GM12878 (cell line): ENCODE results near the gene ZFR. TPM values are rescaled to one million over a fixed set of nuclear protein-coding genes. Genes with fewer than 3 reads are reported as not detected.

Experiments used
- ATAC-seq: fragments of 200-7000 bp; cut with Tn5 transposase; 3 replicates; pipeline ENCODE4 v1.9.1; 2020; ENCODE audit warnings: mild to moderate bottlenecking, moderate library complexity
- BruUV-seq: library from RNA; stranded (reverse); fragments of 400-500 nt; replicated peaks from 2 replicates; lab custom pipeline; 2021; lab: Mats Ljungman, UMichigan
- CTCF ChIA-PET: fragments of 300-600 bp; sonication (Branson Sonifier 250); formaldehyde crosslinking; extraction: SDS; loops from one replicate; lab custom pipeline; 2021; ENCODE audit warnings: inconsistent platforms; lab: Yijun Ruan, JAX
- POLR2A ChIA-PET: fragments of 350-600 bp; formaldehyde crosslinking; extraction: SDS; loops from one replicate; lab custom pipeline; 2021; ENCODE audit warnings: inconsistent platforms; lab: Charles Lee
- RAD21 ChIA-PET: fragments of 300-600 bp; sonication (Branson Sonifier 250); formaldehyde crosslinking; loops from one replicate; lab custom pipeline; 2023; ENCODE audit warnings: antibody characterized with exemption; ENCODE audit not compliant: unreplicated experiment; lab: Charles Lee
- SMC1A ChIA-PET: fragments of 300-600 bp; sonication (Branson Sonifier 250); formaldehyde crosslinking; loops from one replicate; lab custom pipeline; 2023; ENCODE audit not compliant: unreplicated experiment, uncharacterized antibody; lab: Charles Lee
- DNase-seq: peaks from one replicate; pipeline ENCODE4 v3.0.0-alpha.2; 2011; ENCODE audit warnings: low read depth, low spot score
- FAIRE-seq: peaks from 3 replicates; lab custom pipeline; 2011; peaks lifted over from hg19 to GRCh38; lab: Jason Lieb, UNC
- H2AFZ ChIP-seq: 2 replicates; pipeline ENCODE4 v1.6.0; 2011; ENCODE audit warnings: low read depth, low read length, control low read depth; ENCODE audit not compliant: control insufficient read depth
- H3K27ac ChIP-seq: 2 replicates; pipeline ENCODE4 v1.5.1; 2011; ENCODE audit warnings: control low read depth; ENCODE audit not compliant: control insufficient read depth, insufficient read depth
- H3K27me3 ChIP-seq, 2 experiments: replicated peaks in 1 of 2; 2 replicates each; pipeline versions ENCODE4 v1.6.0 to v1.6.1; 2011; ENCODE audit warnings: low read length in 1 of 2; ENCODE audit not compliant: control insufficient read depth in 2 of 2, insufficient read depth in 2 of 2
- H3K36me3 ChIP-seq, 2 experiments: 2 replicates each; pipeline ENCODE4 v1.5.1; 2011; ENCODE audit warnings: low read length in 1 of 2; ENCODE audit not compliant: control insufficient read depth in 2 of 2, insufficient read depth in 2 of 2
- H3K4me1 ChIP-seq: 2 replicates; pipeline ENCODE4 v1.6.1; 2011; ENCODE audit warnings: mild to moderate bottlenecking, low read length, moderate library complexity, mixed read lengths; ENCODE audit not compliant: control insufficient read depth, insufficient read depth
- H3K4me2 ChIP-seq: 2 replicates; pipeline ENCODE4 v1.6.0; 2011; ENCODE audit warnings: control low read depth; ENCODE audit not compliant: control insufficient read depth, insufficient read depth
- H3K4me3 ChIP-seq: fragments of 200-600 bp; sonication (generic); 2 replicates; pipeline ENCODE4 v1.5.1; 2016
- H3K79me2 ChIP-seq: 2 replicates; pipeline ENCODE4 v1.6.0; 2011; ENCODE audit warnings: low read length; ENCODE audit not compliant: control insufficient read depth, insufficient read depth
- H3K9ac ChIP-seq: 2 replicates; pipeline ENCODE4 v1.8.0; 2011; ENCODE audit warnings: low read length, control low read depth, mixed read lengths; ENCODE audit not compliant: control insufficient read depth, insufficient read depth
- H3K9me3 ChIP-seq: replicated peaks from 3 replicates; pipeline ENCODE4 v1.5.1; 2011; ENCODE audit warnings: mild to moderate bottlenecking, low read length; ENCODE audit not compliant: control insufficient read depth, insufficient read depth
- H4K20me1 ChIP-seq: 2 replicates; pipeline ENCODE4 v1.6.0; 2011; ENCODE audit not compliant: control insufficient read depth, insufficient read depth
- GATAD2B ChIP-seq: fragments of 450-650 bp; conservative IDR thresholded peaks from 2 replicates; pipeline ENCODE4 v1.6.1; 2017; ENCODE audit warnings: low read depth, mild to moderate bottlenecking, moderate library complexity
- HDGF ChIP-seq: fragments of 450-650 bp; IDR thresholded peaks from 2 replicates; pipeline ENCODE4 v1.6.1; 2016; ENCODE audit warnings: antibody characterized with exemption
- IKZF1 ChIP-seq: fragments of 450-650 bp; conservative IDR thresholded peaks from 2 replicates; pipeline ENCODE4 v1.6.1; 2017; ENCODE audit warnings: antibody characterized with exemption, mild to moderate bottlenecking
- JUNB ChIP-seq: IDR thresholded peaks from 2 replicates; pipeline ENCODE4 v1.6.1; 2016; ENCODE audit warnings: antibody characterized with exemption, mild to moderate bottlenecking
- MTA3 ChIP-seq: IDR thresholded peaks from 2 replicates; pipeline ENCODE4 v1.6.1; 2012; ENCODE audit warnings: low read length, inconsistent platforms, borderline replicate concordance
- NFYA ChIP-seq: IDR thresholded peaks from 2 replicates; pipeline ENCODE4 v1.6.1; 2011; ENCODE audit warnings: low read depth, mild to moderate bottlenecking, low read length, improper control_type of control experiment, borderline replicate concordance
- NFYB ChIP-seq: IDR thresholded peaks from 2 replicates; pipeline ENCODE4 v1.6.1; 2011; ENCODE audit warnings: low read depth, mild to moderate bottlenecking, low read length, improper control_type of control experiment, moderate library complexity; ENCODE audit not compliant: insufficient read depth
- PAX8 ChIP-seq: fragments of 450-650 bp; IDR thresholded peaks from 2 replicates; pipeline ENCODE4 v1.6.1; 2017; ENCODE audit warnings: mild to moderate bottlenecking, moderate library complexity
- POLR2AphosphoS2 ChIP-seq: IDR thresholded peaks from 2 replicates; pipeline ENCODE4 v1.6.1; 2011; ENCODE audit warnings: low read depth, mild to moderate bottlenecking, low read length, improper control_type of control experiment, moderate library complexity
- SMC3 ChIP-seq: IDR thresholded peaks from 2 replicates; pipeline ENCODE4 v1.6.1; 2011; ENCODE audit warnings: low read length, improper control_type of control experiment, borderline replicate concordance
- SPI1 ChIP-seq: IDR thresholded peaks from 2 replicates; pipeline ENCODE4 v1.6.1; 2011; ENCODE audit warnings: low read depth, mild to moderate bottlenecking, low read length, moderate library complexity, borderline replicate concordance; ENCODE audit not compliant: insufficient read depth
- WGBS: methylation state at CpG from one replicate; pipeline ENCODE4 v1.1.6; 2016; ENCODE audit warnings: low lambda C conversion rate; ENCODE audit not compliant: insufficient replicate concordance, insufficient coverage; ENCODE audit errors: missing lambda C conversion rate; 5-methylcytosine and 5-hydroxymethylcytosine counted together
- in situ Hi-C: fragments of 300-500 bp; cut with MboI; formaldehyde crosslinking; loops from 9 replicates; pipeline ENCODE4 v1.14.3; 2018; ENCODE audit warnings: mixed read lengths
- intact Hi-C: fragments of 100-400 bp; cut with micrococcal nuclease; formaldehyde crosslinking; loops from one replicate; pipeline ENCODE4 v1.14.2; 2022; ENCODE audit not compliant: unreplicated experiment
- polyA plus RNA-seq, 11 experiments: library from polyadenylated mRNA; depleted of rRNA in 4 of 11; unstranded in 6 of 11; stranded (reverse) in 5 of 11; fragments of >200 nt; fragmentation: Nextera tagmentation in 4 of 11; fragmentation: Illumina TruSeq in 1 of 11; extraction: Ambion mirVana in 4 of 11; extraction: Trizol in 1 of 11; gene quantifications; 1 replicate in 1 of 11; 2 replicates in 10 of 11; pipeline versions ENCODE4 v1.2.1 to v1.2.3, GENCODE V29; 2011 to 2016; ENCODE audit warnings: inconsistent platforms in 2 of 11, missing spikeins in 2 of 11, low read depth in 1 of 11
- total RNA-seq, 4 experiments: library from RNA; depleted of rRNA in 3 of 4; stranded (reverse); fragments of >200 nt in 3 of 4; fragmentation: Illumina TruSeq in 1 of 4; extraction: Trizol in 1 of 4; gene quantifications; 2 replicates each; pipeline versions ENCODE4 v1.2.1 to v1.2.3, GENCODE V29; 2013 to 2021
- TF ChIP-seq, protein P1 (sequence below): fragments of 450-650 bp; IDR thresholded peaks from 2 replicates; pipeline ENCODE4 v1.6.1; 2016; ENCODE audit warnings: mild to moderate bottlenecking
- TF ChIP-seq, protein P2 (sequence below): IDR thresholded peaks from 2 replicates; pipeline ENCODE4 v1.6.1; 2011; ENCODE audit warnings: mild to moderate bottlenecking, low read depth, low read length, moderate library complexity; ENCODE audit not compliant: insufficient replicate concordance
- TF ChIP-seq, protein P3 (sequence below): IDR thresholded peaks from 2 replicates; pipeline ENCODE4 v1.6.1; 2012; ENCODE audit warnings: low read depth, low read length, improper control_type of control experiment
- TF ChIP-seq, protein P4 (sequence below): fragments of 450-650 bp; IDR thresholded peaks from 2 replicates; pipeline ENCODE4 v1.6.1; 2017; ENCODE audit warnings: mild to moderate bottlenecking
- TF ChIP-seq, protein P5 (sequence below): fragments of 450-650 bp; IDR thresholded peaks from 2 replicates; pipeline ENCODE4 v1.6.1; 2018; ENCODE audit warnings: mild to moderate bottlenecking, low read depth, moderate library complexity; ENCODE audit not compliant: partially characterized antibody

ZFR gene
- total and polyA plus RNA-seq, 10 of the 15 experiments (the other 5 are each of a cell fraction or from before 2014, with no cell fraction given), result 33.7 to 90.6 (median 72.9) TPM

DNA sequence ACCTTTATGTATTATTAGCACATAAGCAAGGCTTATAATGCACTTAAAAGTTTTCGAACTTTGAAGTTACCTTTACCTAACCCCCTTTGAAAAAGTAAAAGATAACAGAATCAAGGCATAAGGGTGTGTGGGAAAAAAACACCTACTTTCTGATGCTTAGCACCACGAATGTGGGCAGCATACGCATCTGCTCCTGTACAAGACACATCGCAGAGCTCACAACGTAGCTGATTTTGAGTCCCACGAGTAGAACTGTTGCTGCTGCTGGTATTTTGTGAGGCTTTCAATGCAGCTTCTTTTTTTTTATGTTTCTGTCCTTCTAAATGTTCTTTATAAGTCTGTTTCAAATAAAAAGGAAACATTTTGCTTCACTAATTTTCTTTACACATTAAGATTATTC, 40.8 kb downstream of the ZFR start:
- SMC1A ChIA-PET, result interaction anchor here (1.7 kb wide), 1 partner anchor 16 kb away, joined by 3 read pairs; no protein-coding TSS in a partner anchor
- POLR2A ChIA-PET, result interaction anchor here (0.6 kb wide), 1 partner anchor 36 kb away, joined by 5 read pairs; no protein-coding TSS in a partner anchor
- no peak overlapping the region for H2AFZ ChIP-seq
- CTCF ChIA-PET, result interaction anchor here (0.7 to 1.3 kb wide), 3 partner anchors 16 to 187 kb away, joined by 3 read pairs; no protein-coding TSS in a partner anchor
- intact Hi-C loops, result no loop called here
- no peaks in the 10 kb centered on the region for H3K9me3 ChIP-seq
- H3K4me1 ChIP-seq, result no peaks in the 10 kb centered on the region
- WGBS, result 97% methylated on average over 6 of the region's 6 CpGs
- no peak overlapping the region for H3K4me3 ChIP-seq
- FAIRE-seq, result no peak
- peaks cover 13 to 36% of the 10 kb centered on the region in 2 experiments for H3K36me3 ChIP-seq
- no peak overlapping the region for H3K9ac ChIP-seq
- RAD21 ChIA-PET, result interaction anchor here (1.4 kb wide), 1 partner anchor 186 kb away, joined by 4 read pairs; no protein-coding TSS in a partner anchor
- H4K20me1 ChIP-seq, result no peaks in the 10 kb centered on the region
- no peaks in the 10 kb centered on the region for H3K27me3 ChIP-seq
- no TSS peak for BruUV-seq
- H3K27ac ChIP-seq, result no peak overlapping the region
- no peak for ATAC-seq
- DNase-seq, result no peak
- H3K4me2 ChIP-seq, result no peak overlapping the region
- in situ Hi-C loops, result no loop called here
- H3K79me2 ChIP-seq, result no peaks in the 10 kb centered on the region; the same call in 1 of the 2 replicates
- TF ChIP-seq NFYB (no peak), HDGF (no peak), PAX8 (no peak), MTA3 (no peak), POLR2AphosphoS2 (no peak), IKZF1 (no peak), JUNB (no peak), GATAD2B (no peak), SMC3 (no peak), NFYA (no peak), SPI1 (no peak)
- TF ChIP-seq, protein P1, sequence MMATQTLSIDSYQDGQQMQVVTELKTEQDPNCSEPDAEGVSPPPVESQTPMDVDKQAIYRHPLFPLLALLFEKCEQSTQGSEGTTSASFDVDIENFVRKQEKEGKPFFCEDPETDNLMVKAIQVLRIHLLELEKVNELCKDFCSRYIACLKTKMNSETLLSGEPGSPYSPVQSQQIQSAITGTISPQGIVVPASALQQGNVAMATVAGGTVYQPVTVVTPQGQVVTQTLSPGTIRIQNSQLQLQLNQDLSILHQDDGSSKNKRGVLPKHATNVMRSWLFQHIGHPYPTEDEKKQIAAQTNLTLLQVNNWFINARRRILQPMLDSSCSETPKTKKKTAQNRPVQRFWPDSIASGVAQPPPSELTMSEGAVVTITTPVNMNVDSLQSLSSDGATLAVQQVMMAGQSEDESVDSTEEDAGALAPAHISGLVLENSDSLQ, result no peak
- TF ChIP-seq, protein P2, sequence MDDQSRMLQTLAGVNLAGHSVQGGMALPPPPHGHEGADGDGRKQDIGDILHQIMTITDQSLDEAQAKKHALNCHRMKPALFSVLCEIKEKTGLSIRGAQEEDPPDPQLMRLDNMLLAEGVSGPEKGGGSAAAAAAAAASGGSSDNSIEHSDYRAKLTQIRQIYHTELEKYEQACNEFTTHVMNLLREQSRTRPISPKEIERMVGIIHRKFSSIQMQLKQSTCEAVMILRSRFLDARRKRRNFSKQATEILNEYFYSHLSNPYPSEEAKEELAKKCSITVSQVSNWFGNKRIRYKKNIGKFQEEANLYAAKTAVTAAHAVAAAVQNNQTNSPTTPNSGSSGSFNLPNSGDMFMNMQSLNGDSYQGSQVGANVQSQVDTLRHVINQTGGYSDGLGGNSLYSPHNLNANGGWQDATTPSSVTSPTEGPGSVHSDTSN, result no peak
- TF ChIP-seq, protein P3, sequence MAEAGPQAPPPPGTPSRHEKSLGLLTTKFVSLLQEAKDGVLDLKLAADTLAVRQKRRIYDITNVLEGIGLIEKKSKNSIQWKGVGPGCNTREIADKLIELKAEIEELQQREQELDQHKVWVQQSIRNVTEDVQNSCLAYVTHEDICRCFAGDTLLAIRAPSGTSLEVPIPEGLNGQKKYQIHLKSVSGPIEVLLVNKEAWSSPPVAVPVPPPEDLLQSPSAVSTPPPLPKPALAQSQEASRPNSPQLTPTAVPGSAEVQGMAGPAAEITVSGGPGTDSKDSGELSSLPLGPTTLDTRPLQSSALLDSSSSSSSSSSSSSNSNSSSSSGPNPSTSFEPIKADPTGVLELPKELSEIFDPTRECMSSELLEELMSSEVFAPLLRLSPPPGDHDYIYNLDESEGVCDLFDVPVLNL, result no peak
- TF ChIP-seq, protein P4, sequence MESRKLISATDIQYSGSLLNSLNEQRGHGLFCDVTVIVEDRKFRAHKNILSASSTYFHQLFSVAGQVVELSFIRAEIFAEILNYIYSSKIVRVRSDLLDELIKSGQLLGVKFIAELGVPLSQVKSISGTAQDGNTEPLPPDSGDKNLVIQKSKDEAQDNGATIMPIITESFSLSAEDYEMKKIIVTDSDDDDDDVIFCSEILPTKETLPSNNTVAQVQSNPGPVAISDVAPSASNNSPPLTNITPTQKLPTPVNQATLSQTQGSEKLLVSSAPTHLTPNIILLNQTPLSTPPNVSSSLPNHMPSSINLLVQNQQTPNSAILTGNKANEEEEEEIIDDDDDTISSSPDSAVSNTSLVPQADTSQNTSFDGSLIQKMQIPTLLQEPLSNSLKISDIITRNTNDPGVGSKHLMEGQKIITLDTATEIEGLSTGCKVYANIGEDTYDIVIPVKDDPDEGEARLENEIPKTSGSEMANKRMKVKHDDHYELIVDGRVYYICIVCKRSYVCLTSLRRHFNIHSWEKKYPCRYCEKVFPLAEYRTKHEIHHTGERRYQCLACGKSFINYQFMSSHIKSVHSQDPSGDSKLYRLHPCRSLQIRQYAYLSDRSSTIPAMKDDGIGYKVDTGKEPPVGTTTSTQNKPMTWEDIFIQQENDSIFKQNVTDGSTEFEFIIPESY, result no peak
- TF ChIP-seq, protein P5, sequence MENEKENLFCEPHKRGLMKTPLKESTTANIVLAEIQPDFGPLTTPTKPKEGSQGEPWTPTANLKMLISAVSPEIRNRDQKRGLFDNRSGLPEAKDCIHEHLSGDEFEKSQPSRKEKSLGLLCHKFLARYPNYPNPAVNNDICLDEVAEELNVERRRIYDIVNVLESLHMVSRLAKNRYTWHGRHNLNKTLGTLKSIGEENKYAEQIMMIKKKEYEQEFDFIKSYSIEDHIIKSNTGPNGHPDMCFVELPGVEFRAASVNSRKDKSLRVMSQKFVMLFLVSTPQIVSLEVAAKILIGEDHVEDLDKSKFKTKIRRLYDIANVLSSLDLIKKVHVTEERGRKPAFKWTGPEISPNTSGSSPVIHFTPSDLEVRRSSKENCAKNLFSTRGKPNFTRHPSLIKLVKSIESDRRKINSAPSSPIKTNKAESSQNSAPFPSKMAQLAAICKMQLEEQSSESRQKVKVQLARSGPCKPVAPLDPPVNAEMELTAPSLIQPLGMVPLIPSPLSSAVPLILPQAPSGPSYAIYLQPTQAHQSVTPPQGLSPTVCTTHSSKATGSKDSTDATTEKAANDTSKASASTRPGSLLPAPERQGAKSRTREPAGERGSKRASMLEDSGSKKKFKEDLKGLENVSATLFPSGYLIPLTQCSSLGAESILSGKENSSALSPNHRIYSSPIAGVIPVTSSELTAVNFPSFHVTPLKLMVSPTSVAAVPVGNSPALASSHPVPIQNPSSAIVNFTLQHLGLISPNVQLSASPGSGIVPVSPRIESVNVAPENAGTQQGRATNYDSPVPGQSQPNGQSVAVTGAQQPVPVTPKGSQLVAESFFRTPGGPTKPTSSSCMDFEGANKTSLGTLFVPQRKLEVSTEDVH, result no peak
